NK-92 (cell line): ENCODE data around the gene ARTN.

Experiments used
- DNase-seq: peaks from one replicate; lab custom pipeline; 2025; ENCODE audit not compliant: unreplicated experiment; lab: John Stamatoyannopoulos, UW

ARTN gene

GRCh38 chr1:43947061-43947873, 13.7 kb downstream of the ARTN start:
- DNase-seq, result no peak

DNA sequence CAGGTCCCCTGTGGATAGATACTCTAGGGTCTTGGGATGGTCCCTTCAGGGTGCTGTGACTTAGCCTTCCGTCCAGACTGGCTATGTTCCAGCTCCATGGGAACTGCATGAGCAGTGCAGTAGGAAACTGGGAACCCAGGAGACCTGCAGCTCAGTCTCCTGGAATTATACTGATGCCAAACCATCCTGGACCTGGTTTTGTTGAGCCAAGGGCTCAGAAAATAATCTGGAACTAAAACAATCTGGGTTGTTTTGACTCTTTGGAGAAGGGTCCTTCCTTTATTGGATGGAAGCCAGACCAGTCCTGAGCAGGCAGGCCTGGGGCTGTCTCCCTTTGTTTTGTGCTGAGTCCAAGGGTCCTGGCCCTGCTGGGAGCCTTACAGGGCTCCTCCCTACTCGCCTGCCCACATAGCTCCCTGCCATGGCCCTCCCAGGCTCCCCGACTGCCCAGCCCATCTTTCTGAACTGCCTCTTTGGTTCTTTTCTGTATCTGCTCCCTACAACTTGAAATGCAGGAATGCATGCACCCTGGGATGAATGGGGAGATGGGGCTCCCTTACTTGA, 14.4 kb downstream of the ARTN start:
- no peak for DNase-seq

DNA sequence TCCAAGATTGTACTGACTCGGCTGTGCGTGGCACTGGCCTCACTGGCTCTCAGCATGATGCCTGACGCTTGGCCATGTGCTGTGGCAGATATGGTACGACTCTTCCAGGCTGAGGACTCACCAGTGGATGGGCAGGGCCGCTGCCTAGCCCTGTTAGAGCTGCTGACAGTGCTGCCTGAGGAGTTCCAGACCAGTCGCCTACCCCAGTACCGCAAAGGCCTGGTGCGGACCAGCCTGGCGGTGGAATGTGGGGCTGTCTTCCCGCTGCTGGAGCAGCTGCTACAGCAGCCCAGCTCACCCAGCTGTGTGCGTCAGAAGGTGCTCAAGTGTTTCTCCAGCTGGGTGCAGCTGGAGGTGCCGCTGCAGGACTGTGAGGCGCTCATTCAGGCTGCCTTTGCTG, 16.1 kb downstream of the ARTN start:
- DNase-seq, result no peak

DNA sequence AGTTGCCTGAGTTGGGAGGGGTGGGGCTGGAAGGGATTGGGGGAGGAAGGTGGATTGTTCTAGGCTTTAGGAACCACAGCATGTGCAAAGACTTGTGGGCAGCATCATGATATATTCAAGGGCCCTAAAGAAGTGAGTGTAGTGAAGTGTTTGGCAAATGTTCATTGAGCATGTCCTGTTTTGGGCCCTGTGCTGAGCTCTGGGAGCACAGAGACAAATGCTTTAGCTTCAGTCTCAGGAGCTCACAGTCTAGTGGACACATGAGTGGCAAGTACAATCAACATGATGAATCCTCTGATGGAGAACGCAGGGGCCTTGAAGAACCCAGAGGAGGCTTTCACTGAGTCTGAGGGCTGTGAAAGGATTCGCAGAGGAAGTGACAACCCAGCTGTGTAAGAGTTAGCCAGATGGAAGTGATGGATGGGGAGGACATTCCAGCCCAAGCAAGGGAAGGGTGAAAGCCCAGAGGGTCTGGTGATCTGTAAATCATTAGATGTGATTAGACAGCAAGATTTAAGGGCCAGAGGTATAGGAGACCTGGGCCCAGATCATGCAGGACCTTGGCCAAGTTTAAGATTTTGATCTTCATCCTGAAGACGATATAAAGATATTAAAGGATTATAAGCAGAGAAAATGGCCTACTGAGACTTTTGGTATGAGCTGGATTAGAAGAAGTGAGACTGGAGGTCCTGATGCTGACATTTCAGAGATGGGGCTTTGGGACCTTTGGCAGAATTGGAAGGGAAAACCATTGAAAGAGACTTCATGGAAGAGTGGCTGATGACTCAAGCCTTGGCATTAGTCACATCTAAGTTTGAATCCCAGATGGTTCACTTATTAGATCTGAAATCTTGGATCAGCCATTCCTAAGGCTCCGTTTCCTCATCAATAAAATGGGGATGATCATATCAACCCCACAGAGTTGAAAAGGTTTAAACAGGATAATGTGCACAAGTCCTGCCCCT, 17.7 kb downstream of the ARTN start:
- no peak for DNase-seq

- DNase-seq, result no peak
Measured at GRCh38 chr1:43952731-43953346, 19.2 kb downstream of the ARTN start.

GRCh38 chr1:43953361-43953760, 19.8 kb downstream of the ARTN start:
- DNase-seq, result no peak

DNA sequence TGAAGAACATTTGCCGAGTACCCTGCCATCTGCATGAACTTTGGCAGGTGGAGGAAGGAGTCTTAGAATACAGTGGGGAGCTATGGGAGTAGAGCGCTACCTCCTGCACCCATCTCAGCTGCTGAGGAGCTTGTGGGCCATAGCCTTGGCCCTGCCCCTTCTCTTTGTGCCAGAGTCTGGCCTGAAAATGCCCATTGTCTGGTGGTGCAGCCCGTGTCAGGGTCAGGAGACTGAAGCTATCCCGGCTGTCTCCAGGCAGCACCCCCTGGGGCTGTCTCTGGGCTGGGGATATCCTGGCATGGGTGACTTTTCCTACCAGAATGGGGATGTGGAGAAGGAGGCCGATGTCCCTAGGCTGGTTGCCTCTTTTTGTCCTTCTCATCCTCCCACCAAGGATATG, 20.4 kb downstream of the ARTN start:
- DNase-seq, result no peak

- no peak for DNase-seq
Measured at GRCh38 chr1:43956234-43956633, 22.6 kb downstream of the ARTN start.

DNA sequence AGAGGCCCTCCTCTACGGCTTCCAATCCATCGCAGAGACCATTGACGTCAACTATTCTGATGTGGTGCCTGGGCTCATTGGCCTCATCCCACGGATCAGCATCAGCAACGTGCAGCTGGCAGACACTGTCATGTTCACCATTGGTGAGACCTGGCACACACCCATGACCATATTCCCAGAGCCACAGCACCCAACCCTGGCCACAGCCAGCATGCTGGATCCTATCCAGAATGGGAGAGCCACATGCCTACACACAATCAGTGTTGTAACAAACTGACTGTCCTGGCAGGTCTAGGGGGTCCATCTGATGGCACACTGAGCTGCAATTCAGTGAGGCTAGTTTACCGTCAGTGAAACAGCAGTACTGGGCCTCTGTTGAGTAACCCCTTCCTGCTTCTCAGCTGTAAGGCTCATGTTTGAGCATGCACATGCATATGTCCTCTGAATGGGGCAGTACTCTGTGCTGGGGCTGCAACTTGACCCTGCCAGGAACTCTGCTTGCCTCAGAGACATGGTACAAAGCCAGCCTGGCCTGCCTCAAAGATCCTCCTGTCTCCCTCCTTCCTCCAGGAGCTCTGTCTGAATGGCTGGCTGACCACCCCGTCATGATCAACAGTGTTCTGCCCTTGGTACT, 23.9 kb downstream of the ARTN start:
- DNase-seq, result no peak

DNA sequence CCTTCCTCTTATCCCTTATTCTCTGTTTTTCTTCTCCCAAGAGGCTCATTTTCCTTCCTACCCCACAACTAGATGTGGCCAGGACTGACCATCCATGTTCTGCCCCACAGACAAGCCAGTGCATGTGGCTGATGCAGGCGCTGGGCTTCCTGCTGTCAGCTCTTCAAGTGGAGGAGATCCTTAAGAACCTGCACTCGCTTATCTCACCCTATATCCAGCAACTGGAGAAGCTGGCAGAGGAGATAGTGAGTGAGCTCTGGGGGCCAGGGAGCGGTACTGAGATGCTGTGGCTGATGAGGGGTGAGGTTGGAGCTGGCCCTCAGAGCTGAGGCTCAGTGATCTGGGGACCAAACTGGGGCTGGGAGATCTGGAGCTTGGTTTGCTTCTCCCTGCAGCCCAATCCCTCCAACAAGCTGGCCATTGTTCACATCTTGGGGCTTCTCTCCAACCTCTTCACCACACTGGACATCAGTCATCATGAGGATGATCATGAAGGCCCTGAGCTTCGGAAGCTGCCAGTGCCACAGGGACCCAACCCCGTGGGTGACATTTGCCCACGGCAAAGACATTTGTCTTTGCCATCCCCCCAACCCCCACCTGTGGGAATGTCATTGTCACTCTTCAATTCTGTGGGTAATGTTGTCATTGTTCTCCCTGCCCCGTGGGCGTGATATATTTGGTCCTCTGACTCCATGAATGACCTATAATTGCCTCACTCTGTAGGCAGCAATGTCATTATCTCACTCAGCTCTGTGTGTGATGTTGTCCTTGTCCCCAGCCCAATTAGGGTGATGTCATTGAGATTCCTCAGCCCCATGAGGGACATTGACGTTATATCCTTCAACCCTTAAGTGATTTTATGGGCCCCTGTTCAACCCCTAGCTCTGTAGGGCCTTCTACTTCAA, 25.0 kb downstream of the ARTN start:
- no peak for DNase-seq

DNA sequence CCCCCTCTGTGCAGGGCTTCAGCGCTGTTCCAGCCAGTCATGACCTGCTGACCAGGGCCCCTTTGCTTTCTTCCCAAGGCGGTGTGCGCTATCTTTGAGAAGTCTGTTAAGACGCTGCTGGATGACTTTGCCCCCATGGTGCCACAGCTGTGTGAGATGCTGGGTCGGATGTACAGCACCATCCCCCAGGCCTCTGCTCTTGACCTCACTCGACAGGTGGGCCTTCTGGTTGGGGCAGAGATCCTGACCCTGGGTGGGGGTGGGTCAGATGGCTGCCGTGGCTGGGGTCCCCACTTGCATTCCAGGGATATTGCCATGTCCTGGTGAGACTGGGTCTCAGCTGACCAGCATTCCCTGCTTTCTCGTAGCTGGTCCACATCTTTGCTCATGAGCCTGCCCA, 27.2 kb downstream of the ARTN start:
- DNase-seq, result no peak

DNA sequence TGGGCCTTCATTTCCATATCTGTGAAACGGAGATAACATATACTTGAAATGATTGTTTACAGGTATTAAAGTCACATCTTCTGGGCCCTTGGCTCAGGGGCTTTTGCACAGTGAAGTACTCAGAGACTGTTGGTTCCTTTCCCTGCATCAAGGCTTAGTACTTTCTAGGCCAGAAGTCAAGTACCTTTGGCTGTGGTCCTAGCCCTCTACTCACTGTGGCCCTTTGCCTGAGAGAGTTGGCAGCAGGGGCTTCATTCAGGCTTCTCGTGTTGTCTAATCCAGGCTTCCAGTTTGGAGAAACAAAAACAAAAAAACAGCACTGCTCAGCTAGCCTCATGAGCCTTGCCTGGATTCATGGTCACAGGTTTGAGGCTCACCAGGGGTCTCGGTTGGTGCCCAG, 28.1 kb downstream of the ARTN start:
- DNase-seq, result no peak

- DNase-seq, result no peak
Measured at GRCh38 chr1:43962324-43962723, 28.7 kb downstream of the ARTN start.

DNA sequence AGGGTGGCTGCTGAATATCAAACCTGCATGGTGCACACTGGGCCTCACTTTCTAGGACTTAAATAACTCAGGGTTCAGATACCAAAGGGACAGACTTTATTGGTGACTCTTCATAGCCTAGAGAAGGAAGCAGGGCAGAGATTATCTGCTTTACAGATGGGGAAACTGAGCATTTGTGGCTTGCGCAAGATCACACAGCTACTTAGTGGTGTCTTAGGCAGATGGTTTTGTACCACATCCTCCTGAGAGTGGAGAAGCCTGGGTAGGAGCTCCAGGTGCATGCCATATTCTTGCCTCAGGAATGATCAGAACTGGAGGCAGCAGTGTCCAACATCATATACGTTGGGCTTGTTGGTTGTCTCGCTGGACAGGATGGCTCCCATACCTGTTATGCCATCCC, 29.4 kb downstream of the ARTN start:
- no peak for DNase-seq

DNA sequence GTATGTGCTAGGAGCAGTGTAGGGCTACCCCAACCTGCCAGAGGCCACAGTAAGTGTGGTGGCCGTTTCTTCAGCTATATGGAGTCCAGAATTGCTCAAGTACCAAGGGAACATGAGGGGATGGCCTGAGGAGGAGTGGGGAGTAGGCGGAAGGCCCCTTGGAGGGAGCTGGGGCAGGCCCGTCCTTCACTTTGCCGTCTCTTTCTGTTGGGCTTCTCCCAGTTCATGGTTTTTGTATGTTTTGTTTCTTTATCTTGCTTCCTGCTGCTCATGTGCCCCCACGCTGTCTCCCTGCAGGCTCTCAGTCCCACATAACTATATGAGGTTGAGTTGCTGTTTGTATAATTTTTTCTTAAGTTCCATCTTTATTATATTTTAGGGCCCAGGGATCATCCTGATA, 30.3 kb downstream of the ARTN start:
- DNase-seq, result no peak

DNA sequence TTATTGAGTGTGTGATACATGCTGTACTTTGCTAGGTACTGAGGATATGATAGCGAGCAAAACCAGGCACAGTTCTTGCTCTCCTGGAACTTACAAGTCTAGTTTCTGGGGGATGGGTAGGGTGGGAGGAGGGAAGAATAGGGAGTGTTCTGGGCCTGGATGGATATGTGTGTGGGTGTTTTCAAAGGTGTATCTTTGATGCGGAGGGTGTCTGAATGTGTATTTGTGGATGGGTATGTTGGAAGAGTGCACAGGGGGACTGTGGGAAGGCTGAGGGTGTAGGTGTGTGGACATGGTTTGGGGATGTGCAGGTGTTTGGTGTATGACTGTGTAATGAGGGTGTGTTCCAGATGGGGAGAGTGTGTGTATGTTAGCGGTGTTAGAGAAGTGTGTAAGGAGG, 31.7 kb downstream of the ARTN start:
- no peak for DNase-seq

DNA sequence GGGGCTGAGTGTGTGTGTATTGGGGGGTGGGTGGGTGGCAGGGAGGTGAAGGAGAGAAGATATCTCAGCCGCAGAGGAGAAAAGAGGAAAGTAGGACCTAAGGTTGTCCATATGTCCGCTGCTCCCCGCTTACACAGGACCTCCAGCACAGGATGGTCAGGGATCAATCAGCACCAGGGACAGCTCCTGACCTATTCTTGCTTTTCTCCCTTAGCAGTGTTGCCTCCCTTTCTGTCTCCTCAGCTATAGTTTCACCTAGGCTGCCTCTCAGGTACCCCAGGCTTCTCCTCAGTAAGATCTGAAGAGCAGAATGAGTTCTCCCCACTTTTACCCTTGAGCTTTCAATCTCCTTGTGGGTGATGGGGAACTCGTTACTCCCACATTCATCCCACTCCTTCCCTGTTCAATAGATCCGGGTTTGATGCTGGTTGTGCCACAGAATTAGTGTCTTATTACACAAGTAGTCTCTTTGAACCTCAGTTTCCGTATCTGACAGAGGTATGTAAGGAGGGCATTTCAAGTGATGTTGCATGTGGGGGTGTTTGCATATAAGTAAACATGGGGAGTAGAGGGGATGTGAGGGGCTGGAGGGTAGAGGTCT, 34.8 kb downstream of the ARTN start:
- no peak for DNase-seq

DNA sequence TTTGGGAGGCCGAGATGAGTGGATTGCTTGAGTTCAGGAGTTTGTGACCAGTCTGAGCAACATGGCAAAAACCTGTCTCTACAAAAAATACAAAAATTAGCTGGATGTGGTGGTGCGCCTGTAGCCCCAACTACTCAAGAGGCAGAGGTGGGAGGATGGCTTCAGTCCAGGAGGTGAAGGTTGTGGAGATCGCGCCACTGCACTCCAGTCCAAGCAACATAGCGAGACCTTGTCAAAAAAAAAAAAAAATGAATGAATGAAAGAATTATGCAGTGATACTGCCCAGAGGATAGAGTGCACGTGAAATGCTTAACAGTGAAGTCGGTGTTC, 35.8 kb downstream of the ARTN start:
- no peak for DNase-seq

DNA sequence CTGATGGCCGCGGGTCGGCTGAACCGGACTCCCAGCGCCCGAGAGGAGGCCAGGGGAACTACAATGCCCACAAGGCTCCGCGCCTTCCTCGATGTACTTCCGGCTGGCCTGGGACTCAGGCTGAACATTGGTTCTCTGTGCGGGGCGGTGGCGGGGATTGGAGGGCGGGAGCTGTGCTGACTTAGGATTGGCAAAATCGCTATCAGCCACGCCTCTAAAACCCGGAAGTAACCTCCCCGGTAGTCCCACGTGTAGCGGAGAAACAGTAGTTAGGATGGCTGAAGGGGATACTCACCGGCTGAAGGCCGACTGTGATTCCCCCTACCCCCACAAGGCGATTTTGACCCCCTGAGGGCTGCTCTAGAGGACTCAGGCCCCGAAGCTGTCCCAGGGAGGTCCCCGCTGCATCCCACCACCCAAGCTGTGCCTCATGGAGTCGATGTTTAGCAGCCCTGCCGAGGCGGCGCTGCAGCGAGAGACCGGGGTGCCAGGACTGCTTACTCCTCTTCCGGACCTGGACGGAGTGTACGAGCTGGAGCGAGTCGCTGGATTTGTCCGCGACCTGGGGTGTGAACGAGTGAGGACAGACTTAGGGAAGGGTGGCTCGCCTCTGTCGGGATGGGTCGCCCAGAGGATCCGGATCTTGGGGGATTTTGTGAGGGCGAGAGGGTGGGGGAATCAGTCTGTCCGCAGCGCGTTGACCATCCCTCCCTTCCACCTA, 36.3 kb downstream of the ARTN start, which contains the start of gene DPH2:
Gene DPH2, plus strand, starts transcription at position 265 of the 721 bp plus-strand sequence. Its CDS starts 166 bp downstream, at position 431.
- peak; percentile 79 for DNase-seq
